Large intestine (tissue), 12 donors: Measurements from ENCODE around the gene GUCY2F. TPM values are rescaled to one million over a fixed set of nuclear protein-coding genes. Genes with fewer than 3 reads are reported as not detected.

ENCODE experiments used
- DNase-seq, 2 donors: peaks; one replicate each; pipeline versions ENCODE4 v3.0.0 to v3.0.0-alpha.2; 2013
- H3K27ac ChIP-seq: one replicate; pipeline ENCODE4 v1.5.1; 2013; ENCODE audit warnings: low read length
- H3K27me3 ChIP-seq: 2 replicates; pipeline ENCODE4 v1.6.1; 2013; ENCODE audit warnings: low read length; ENCODE audit not compliant: control insufficient read depth, insufficient read depth
- H3K36me3 ChIP-seq: 2 replicates; pipeline ENCODE4 v1.6.1; 2013; ENCODE audit warnings: low read length; ENCODE audit not compliant: control insufficient read depth, insufficient read depth
- H3K4me1 ChIP-seq: one replicate; pipeline ENCODE4 v1.6.1; 2013; ENCODE audit warnings: low read length; ENCODE audit not compliant: control insufficient read depth, insufficient read depth
- H3K4me3 ChIP-seq: one replicate; pipeline ENCODE4 v1.5.1; 2013; ENCODE audit warnings: low read length
- H3K9me3 ChIP-seq: one replicate; pipeline ENCODE4 v1.6.1; 2013; ENCODE audit warnings: mild to moderate bottlenecking, low read depth, low read length, moderate library complexity; ENCODE audit not compliant: control insufficient read depth
- WGBS: methylation state at CpG from one replicate; pipeline ENCODE4 v1.1.5; 2013; ENCODE audit warnings: low lambda C conversion rate; ENCODE audit not compliant: insufficient coverage; 5-methylcytosine and 5-hydroxymethylcytosine counted together
- long read RNA-seq, 11 donors: transcript quantifications; one replicate each; lab custom pipeline, GENCODE V29; 2026
- polyA plus RNA-seq: library from polyadenylated mRNA; unstranded; fragments of 120-200 nt; gene quantifications from one replicate; pipeline ENCODE4 v1.2.1, GENCODE V29; 2013

The GUCY2F gene
- polyA plus RNA-seq: not detected
- long read RNA-seq, donor 1: 0 reads
- long read RNA-seq, donor 2: 0 reads
- long read RNA-seq, donor 3: 0 reads
- long read RNA-seq, donor 4: 0 reads
- long read RNA-seq, donor 5: 0 reads
- long read RNA-seq, donor 6: 0 reads
- long read RNA-seq, donor 7: 0 reads
- long read RNA-seq, donor 8: 0 reads
- long read RNA-seq, donor 9: 0 reads
- long read RNA-seq, donor 10: 0 reads
- long read RNA-seq, donor 11: 0 reads

GRCh38 chrX:109481986-109482385, at the start of gene GUCY2F:
GUCY2F (minus strand) TSS chrX:109482086; CDS start chrX:109475936, 6,150 bp downstream.
- no peak within 1 kb of the TSS for H3K4me3 ChIP-seq
- no peaks in the 10 kb centered on the region for H3K4me1 ChIP-seq
- no peaks in the 10 kb centered on the region for H3K27me3 ChIP-seq
- no peaks in the 10 kb centered on the region for H3K36me3 ChIP-seq
- no peak within 1 kb of the TSS for H3K27ac ChIP-seq
- DNase-seq: no peak
- WGBS: 80% methylated on average over 1 of the region's 4 CpGs
- no peaks in the 10 kb centered on the region for H3K9me3 ChIP-seq

GRCh38 chrX:109519001-109519400, 37.1 kb upstream of the GUCY2F start:
- no peak for DNase-seq
- H3K27ac ChIP-seq: no peak overlapping the region
- no peaks in the 10 kb centered on the region for H3K27me3 ChIP-seq
- no peaks in the 10 kb centered on the region for H3K4me1 ChIP-seq
- no peaks in the 10 kb centered on the region for H3K9me3 ChIP-seq
- WGBS: no CpG with 5 or more reads among the region's 1 CpG
- H3K36me3 ChIP-seq: no peaks in the 10 kb centered on the region
- no peak overlapping the region for H3K4me3 ChIP-seq

- Histone ChIP-seq H3K9me3 (no peaks in the 10 kb centered on the region), H3K36me3 (no peaks in the 10 kb centered on the region), H3K4me3 (no peak overlapping the region), H3K27me3 (no peaks in the 10 kb centered on the region), H3K4me1 (no peaks in the 10 kb centered on the region), H3K27ac (no peak overlapping the region)
- no CpG with 5 or more reads among the region's 1 CpG for WGBS
- no peak for DNase-seq
Observed at GRCh38 chrX:109511113-109511512, 29.2 kb upstream of the GUCY2F start.

GRCh38 chrX:109508915-109509314, 27.0 kb upstream of the GUCY2F start:
- Histone ChIP-seq H3K9me3 (no peaks in the 10 kb centered on the region), H3K4me1 (no peaks in the 10 kb centered on the region), H3K27me3 (no peaks in the 10 kb centered on the region), H3K4me3 (no peak overlapping the region), H3K36me3 (no peaks in the 10 kb centered on the region), H3K27ac (no peak overlapping the region)
- no peak for DNase-seq

- WGBS: no CpG with 5 or more reads among the region's 3 CpGs
- no peak for DNase-seq
- no peak overlapping the region for H3K27ac ChIP-seq
- H3K9me3 ChIP-seq: no peaks in the 10 kb centered on the region
- H3K4me3 ChIP-seq: no peak overlapping the region
- no peaks in the 10 kb centered on the region for H3K27me3 ChIP-seq
- no peaks in the 10 kb centered on the region for H3K4me1 ChIP-seq
- H3K36me3 ChIP-seq: no peaks in the 10 kb centered on the region
Observed at GRCh38 chrX:109501176-109501575, 19.3 kb upstream of the GUCY2F start.

GRCh38 chrX:109498434-109498833, 16.5 kb upstream of the GUCY2F start:
- no CpG with 5 or more reads among the region's 1 CpG for WGBS
- Histone ChIP-seq H3K27ac (no peak overlapping the region), H3K27me3 (no peaks in the 10 kb centered on the region), H3K4me3 (no peak overlapping the region), H3K9me3 (no peaks in the 10 kb centered on the region), H3K36me3 (no peaks in the 10 kb centered on the region), H3K4me1 (no peaks in the 10 kb centered on the region)
- no peak for DNase-seq

- Histone ChIP-seq H3K4me3 (no peak overlapping the region), H3K27ac (no peak overlapping the region), H3K27me3 (no peaks in the 10 kb centered on the region), H3K4me1 (no peaks in the 10 kb centered on the region), H3K9me3 (no peaks in the 10 kb centered on the region), H3K36me3 (no peaks in the 10 kb centered on the region)
- WGBS: no CpG with 5 or more reads among the region's 2 CpGs
- DNase-seq: no peak
Observed at GRCh38 chrX:109489174-109489573, 7.3 kb upstream of the GUCY2F start.

- Histone ChIP-seq H3K4me3 (no peak overlapping the region), H3K27ac (no peak overlapping the region), H3K27me3 (no peaks in the 10 kb centered on the region), H3K9me3 (no peaks in the 10 kb centered on the region), H3K4me1 (no peaks in the 10 kb centered on the region), H3K36me3 (no peaks in the 10 kb centered on the region)
- no CpG with 5 or more reads among the region's 4 CpGs for WGBS
- DNase-seq: no peak
Observed at GRCh38 chrX:109487640-109488039, 5.8 kb upstream of the GUCY2F start.

- 0% methylated on average over 1 of the region's 9 CpGs for WGBS
- no peaks in the 10 kb centered on the region for H3K36me3 ChIP-seq
- no peaks in the 10 kb centered on the region for H3K27me3 ChIP-seq
- H3K9me3 ChIP-seq: no peaks in the 10 kb centered on the region
- H3K4me1 ChIP-seq: no peaks in the 10 kb centered on the region
- DNase-seq: peak; percentile 34 to 49
- no peak overlapping the region for H3K27ac ChIP-seq
- H3K4me3 ChIP-seq: no peak overlapping the region
Observed at GRCh38 chrX:109485470-109486340, 3.8 kb upstream of the GUCY2F start.

GRCh38 chrX:109484886-109485285, 3.0 kb upstream of the GUCY2F start:
- Histone ChIP-seq H3K4me3 (no peak overlapping the region), H3K9me3 (no peaks in the 10 kb centered on the region), H3K27ac (no peak overlapping the region), H3K4me1 (no peaks in the 10 kb centered on the region), H3K27me3 (no peaks in the 10 kb centered on the region), H3K36me3 (no peaks in the 10 kb centered on the region)
- no peak for DNase-seq
- WGBS: no CpG with 5 or more reads among the region's 1 CpG
